Immature natural killer cell (primary cell): ENCODE measurements around the gene PI16. TPM values are rescaled to one million over a fixed set of nuclear protein-coding genes. Genes with fewer than 3 reads are reported as not detected.

Experiments used
- DNase-seq, 3 donors: peaks; one replicate each; pipeline ENCODE4 v3.0.0; 2022; ENCODE audit warnings: mixed read lengths in 1 of 3
- H3K27ac Mint-ChIP-seq, 6 donors: one replicate each; pipeline ENCODE4 v1.8.0; 2020; ENCODE audit warnings: mixed read lengths in 6 of 6, mild to moderate bottlenecking in 5 of 6, inconsistent platforms in 4 of 6, moderate library complexity in 3 of 6
- H3K27me3 Mint-ChIP-seq, 3 donors: one replicate each; pipeline ENCODE4 v1.8.0; 2020 to 2021; ENCODE audit warnings: low read depth in 3 of 3, mild to moderate bottlenecking in 3 of 3, mixed read lengths in 3 of 3, moderate library complexity in 3 of 3, inconsistent platforms in 1 of 3
- H3K36me3 Mint-ChIP-seq, 3 donors: one replicate each; pipeline ENCODE4 v1.8.0; 2020; ENCODE audit warnings: mixed read lengths in 3 of 3, inconsistent platforms in 2 of 3, mild to moderate bottlenecking in 2 of 3
- H3K4me1 Mint-ChIP-seq, 2 donors: one replicate each; pipeline ENCODE4 v1.8.0; 2020; ENCODE audit warnings: inconsistent platforms in 2 of 2, mild to moderate bottlenecking in 2 of 2, mixed read lengths in 2 of 2, moderate library complexity in 1 of 2
- H3K4me3 Mint-ChIP-seq, 5 donors: one replicate each; pipeline ENCODE4 v1.8.0; 2020; ENCODE audit warnings: mild to moderate bottlenecking in 5 of 5, mixed read lengths in 5 of 5, inconsistent platforms in 3 of 5, moderate library complexity in 3 of 5
- H3K9me3 Mint-ChIP-seq, 6 donors: one replicate each; pipeline ENCODE4 v1.8.0; 2020; ENCODE audit warnings: mild to moderate bottlenecking in 6 of 6, mixed read lengths in 6 of 6, inconsistent platforms in 4 of 6, moderate library complexity in 3 of 6
- polyA plus RNA-seq, 3 donors: library from polyadenylated mRNA; unstranded; fragments of 300-500 nt; fragmentation: Illumina TruSeq; gene quantifications; one replicate each; pipeline ENCODE4 v1.2.3, GENCODE V29; 2021

PI16 gene
- 1 to 10 TPM; 3.6 to 6.9 (median 3.6) TPM for polyA plus RNA-seq

- Mint-ChIP-seq H3K27me3 (peaks cover 9 to 33% (median 18%) of the 10 kb centered on the region in 3 donors), H3K9me3 (no peaks in the 10 kb centered on the region), H3K4me1 (peaks cover 31 to 40% of the 10 kb centered on the region in 2 donors), H3K4me3 (peak within 1 kb of the TSS; percentile 57 to 76 (median 60)), H3K36me3 (no peaks in the 10 kb centered on the region), H3K27ac (no peak within 1 kb of the TSS)
- peak; percentile 22 to 40 (median 22) for DNase-seq
Observed at GRCh38 chr6:36954262-36954931, at the start of gene PI16. Gene PI16 (plus strand): TSS chr6:36954738. CDS start chr6:36954761, 23 bp downstream.

- Mint-ChIP-seq H3K27me3 (no peaks in the 10 kb centered on the region), H3K4me3 (no peak overlapping the region), H3K4me1 (no peaks in the 10 kb centered on the region), H3K27ac (no peak overlapping the region), H3K36me3 (peaks cover 31 to 44% (median 38%) of the 10 kb centered on the region in 3 donors), H3K9me3 (no peaks in the 10 kb centered on the region)
- no peak for DNase-seq
Observed at GRCh38 chr6:36904851-36905393, 49.6 kb upstream of the PI16 start.

- Mint-ChIP-seq H3K27me3 (no peaks in the 10 kb centered on the region), H3K27ac (peak overlapping the region in 2 of 6 donors; percentile 24 to 63), H3K4me3 (no peak overlapping the region), H3K9me3 (no peaks in the 10 kb centered on the region), H3K36me3 (peaks cover 31 to 44% (median 38%) of the 10 kb centered on the region in 3 donors), H3K4me1 (peaks cover 4% of the 10 kb centered on the region in 2 donors)
- DNase-seq = no peak
Observed at GRCh38 chr6:36906539-36907325, 47.8 kb upstream of the PI16 start.

- no peak for DNase-seq
- Mint-ChIP-seq H3K4me3 (no peak overlapping the region), H3K27me3 (no peaks in the 10 kb centered on the region), H3K36me3 (peaks cover 23 to 33% (median 29%) of the 10 kb centered on the region in 3 donors), H3K27ac (peak overlapping the region in 1 of 6 donors; percentile 76), H3K9me3 (no peaks in the 10 kb centered on the region), H3K4me1 (peaks cover 14 to 15% of the 10 kb centered on the region in 2 donors)
Observed at GRCh38 chr6:36907781-36908180, 46.8 kb upstream of the PI16 start.

GRCh38 chr6:36908747-36909146, 45.8 kb upstream of the PI16 start:
- DNase-seq = no peak

GRCh38 chr6:36912030-36912454, 42.5 kb upstream of the PI16 start:
- Mint-ChIP-seq H3K9me3 (no peaks in the 10 kb centered on the region), H3K4me3 (peak overlapping the region; percentile 61 to 82 (median 73)), H3K36me3 (peaks cover 13 to 27% (median 18%) of the 10 kb centered on the region in 3 donors), H3K27ac (peak overlapping the region; percentile 35 to 92 (median 88)), H3K27me3 (peaks cover 0 to 2% (median 0%) of the 10 kb centered on the region in 3 donors), H3K4me1 (peaks cover 19 to 23% of the 10 kb centered on the region in 2 donors)
- DNase-seq = peak in 2 of 3 donors; percentile 10 to 20

More at GRCh38 chr6:36908747-36909146, 45.8 kb upstream of the PI16 start:
- peak overlapping the region in 1 of 6 donors; percentile 45 for H3K27ac Mint-ChIP-seq
- H3K4me1 Mint-ChIP-seq = peaks cover 19 to 23% of the 10 kb centered on the region in 2 donors
- H3K9me3 Mint-ChIP-seq = no peaks in the 10 kb centered on the region
- H3K27me3 Mint-ChIP-seq = no peaks in the 10 kb centered on the region
- H3K4me3 Mint-ChIP-seq = no peak overlapping the region
- H3K36me3 Mint-ChIP-seq = peaks cover 21 to 29% (median 26%) of the 10 kb centered on the region in 3 donors

GRCh38 chr6:36912586-36912985, 42.0 kb upstream of the PI16 start:
- peak overlapping the region; percentile 35 to 92 (median 88) for H3K27ac Mint-ChIP-seq
- peak; percentile 7 to 37 (median 16) for DNase-seq
- H3K4me1 Mint-ChIP-seq = peaks cover 19 to 23% of the 10 kb centered on the region in 2 donors

GRCh38 chr6:36913082-36913481, 41.5 kb upstream of the PI16 start:
- DNase-seq = no peak
- Mint-ChIP-seq H3K4me3 (peak overlapping the region in 3 of 5 donors; percentile 67 to 82 (median 73)), H3K4me1 (peaks cover 19 to 23% of the 10 kb centered on the region in 2 donors), H3K27me3 (peaks cover 0 to 2% (median 0%) of the 10 kb centered on the region in 3 donors), H3K36me3 (peaks cover 5 to 24% (median 16%) of the 10 kb centered on the region in 3 donors), H3K9me3 (no peaks in the 10 kb centered on the region), H3K27ac (peak overlapping the region; percentile 35 to 92 (median 88))

More at GRCh38 chr6:36912586-36912985, 42.0 kb upstream of the PI16 start:
- Mint-ChIP-seq H3K36me3 (peaks cover 8 to 29% (median 18%) of the 10 kb centered on the region in 3 donors), H3K9me3 (no peaks in the 10 kb centered on the region), H3K4me3 (peak overlapping the region; percentile 61 to 82 (median 73)), H3K27me3 (peaks cover 0 to 2% (median 0%) of the 10 kb centered on the region in 3 donors)

- DNase-seq = no peak
- Mint-ChIP-seq H3K4me3 (no peak overlapping the region), H3K36me3 (peaks cover 6 to 23% (median 11%) of the 10 kb centered on the region in 3 donors), H3K27ac (peak overlapping the region in 2 of 6 donors; percentile 16 to 64), H3K27me3 (peaks cover 0 to 2% (median 0%) of the 10 kb centered on the region in 3 donors), H3K4me1 (peaks cover 19 to 23% of the 10 kb centered on the region in 2 donors), H3K9me3 (no peaks in the 10 kb centered on the region)
Observed at GRCh38 chr6:36914227-36914794, 40.2 kb upstream of the PI16 start.

- DNase-seq = no peak
- peaks cover 13 to 33% (median 16%) of the 10 kb centered on the region in 3 donors for H3K36me3 Mint-ChIP-seq
- H3K4me3 Mint-ChIP-seq = no peak overlapping the region
- H3K27ac Mint-ChIP-seq = peak overlapping the region in 1 of 6 donors; percentile 2
- H3K4me1 Mint-ChIP-seq = peaks cover 19 to 23% of the 10 kb centered on the region in 2 donors
- H3K9me3 Mint-ChIP-seq = no peaks in the 10 kb centered on the region
- H3K27me3 Mint-ChIP-seq = peaks cover 0 to 3% (median 2%) of the 10 kb centered on the region in 3 donors
Observed at GRCh38 chr6:36915599-36915998, 38.9 kb upstream of the PI16 start.

GRCh38 chr6:36916126-36916525, 38.4 kb upstream of the PI16 start:
- peaks cover 19 to 23% of the 10 kb centered on the region in 2 donors for H3K4me1 Mint-ChIP-seq
- peaks cover 0 to 3% (median 2%) of the 10 kb centered on the region in 3 donors for H3K27me3 Mint-ChIP-seq
- H3K27ac Mint-ChIP-seq = peak overlapping the region in 3 of 6 donors; percentile 2 to 58 (median 33)
- H3K36me3 Mint-ChIP-seq = peaks cover 13 to 37% (median 16%) of the 10 kb centered on the region in 3 donors
- no peaks in the 10 kb centered on the region for H3K9me3 Mint-ChIP-seq
- no peak for DNase-seq
- no peak overlapping the region for H3K4me3 Mint-ChIP-seq

GRCh38 chr6:36917541-36918193, 36.9 kb upstream of the PI16 start:
- DNase-seq = no peak
- Mint-ChIP-seq H3K27ac (no peak overlapping the region), H3K4me1 (peaks cover 6 to 9% of the 10 kb centered on the region in 2 donors), H3K36me3 (peaks cover 13 to 43% (median 16%) of the 10 kb centered on the region in 3 donors), H3K4me3 (no peak overlapping the region), H3K27me3 (peaks cover 0 to 3% (median 2%) of the 10 kb centered on the region in 3 donors), H3K9me3 (no peaks in the 10 kb centered on the region)

GRCh38 chr6:36920049-36920448, 34.5 kb upstream of the PI16 start:
- no peaks in the 10 kb centered on the region for H3K9me3 Mint-ChIP-seq
- H3K4me3 Mint-ChIP-seq = no peak overlapping the region
- peaks cover 0 to 6% (median 0%) of the 10 kb centered on the region in 3 donors for H3K27me3 Mint-ChIP-seq

More at GRCh38 chr6:36920049-36920448, 34.5 kb upstream of the PI16 start:
- DNase-seq = no peak
- H3K27ac Mint-ChIP-seq = no peak overlapping the region
- no peaks in the 10 kb centered on the region for H3K4me1 Mint-ChIP-seq
- peaks cover 16 to 55% (median 22%) of the 10 kb centered on the region in 3 donors for H3K36me3 Mint-ChIP-seq
